CD14-positive monocyte (primary cell): ENCODE measurements around the gene RAB31. TPM values are rescaled to one million over a fixed set of nuclear protein-coding genes. Genes with fewer than 3 reads are reported as not detected.

ENCODE experiments used
- DNase-seq, 3 donors: peaks; one replicate each; pipeline ENCODE4 v3.0.0-alpha.2; 2011 to 2022
- H2AFZ ChIP-seq: 2 replicates; pipeline ENCODE4 v1.6.0; 2012; ENCODE audit warnings: mild to moderate bottlenecking, low read depth, low read length, inconsistent platforms; ENCODE audit not compliant: insufficient read depth, poor library complexity, severe bottlenecking
- H3K27ac ChIP-seq, 2 donors: 1 replicate in 1 of 2; 2 replicates in 1 of 2; pipeline ENCODE4 v1.5.1; 2012 to 2013; ENCODE audit warnings: low read length in 2 of 2, control low read depth in 1 of 2, inconsistent platforms in 1 of 2, low read depth in 1 of 2, mild to moderate bottlenecking in 1 of 2
- H3K27me3 ChIP-seq, 2 donors: one replicate each; pipeline versions ENCODE4 v1.6.0 to v1.6.1; 2011 to 2013; ENCODE audit warnings: low read length in 2 of 2; ENCODE audit not compliant: control insufficient read depth in 2 of 2, insufficient read depth in 2 of 2
- H3K36me3 ChIP-seq, 2 donors: replicated peaks in 1 of 2; 1 replicate in 1 of 2; 2 replicates in 1 of 2; pipeline versions ENCODE4 v1.5.1 to v1.6.1; 2012 to 2013; ENCODE audit warnings: low read length in 2 of 2, control low read depth in 1 of 2, inconsistent platforms in 1 of 2, mild to moderate bottlenecking in 1 of 2; ENCODE audit not compliant: insufficient read depth in 2 of 2, control insufficient read depth in 1 of 2
- H3K4me1 ChIP-seq, 2 donors: 1 replicate in 1 of 2; 2 replicates in 1 of 2; pipeline versions ENCODE4 v1.5.1 to v1.6.1; 2012 to 2013; ENCODE audit warnings: low read length in 2 of 2, control low read depth in 1 of 2, inconsistent platforms in 1 of 2, mild to moderate bottlenecking in 1 of 2, moderate library complexity in 1 of 2; ENCODE audit not compliant: insufficient read depth in 2 of 2, control insufficient read depth in 1 of 2
- H3K4me2 ChIP-seq: replicated peaks from 2 replicates; pipeline ENCODE3; 2012; ENCODE audit warnings: low read length, moderate library complexity, mild to moderate bottlenecking; ENCODE audit not compliant: poor library complexity, severe bottlenecking; ENCODE audit errors: extremely low read depth
- H3K4me3 ChIP-seq, 3 experiments: fragments of 200-600 bp in 1 of 3; sonication (generic) in 1 of 3; replicated peaks in 1 of 3; 1 replicate in 2 of 3; 2 replicates in 1 of 3; pipeline ENCODE4 v1.5.1; 2011 to 2013; ENCODE audit warnings: low read length in 3 of 3, mild to moderate bottlenecking in 3 of 3, control low read depth in 2 of 3, low read depth in 2 of 3, inconsistent platforms in 1 of 3, moderate library complexity in 1 of 3
- H3K79me2 ChIP-seq: 2 replicates; pipeline ENCODE4 v1.6.0; 2012; ENCODE audit warnings: mild to moderate bottlenecking, control low read depth, inconsistent platforms, low read length, moderate library complexity; ENCODE audit not compliant: insufficient read depth
- H3K9ac ChIP-seq: 2 replicates; pipeline ENCODE4 v1.6.0; 2017; ENCODE audit warnings: low read length, mild to moderate bottlenecking; ENCODE audit not compliant: insufficient read depth, poor library complexity, severe bottlenecking
- H3K9me3 ChIP-seq, 2 donors: replicated peaks in 1 of 2; 1 replicate in 1 of 2; 2 replicates in 1 of 2; pipeline versions ENCODE4 v1.5.1 to v1.6.1; 2012 to 2013; ENCODE audit warnings: low read length in 2 of 2, control low read depth in 1 of 2; ENCODE audit not compliant: control insufficient read depth in 1 of 2, insufficient read depth in 1 of 2
- H4K20me1 ChIP-seq: 2 replicates; pipeline ENCODE4 v1.6.0; 2012; ENCODE audit warnings: mild to moderate bottlenecking, low read length, control low read depth, moderate library complexity; ENCODE audit not compliant: insufficient read depth
- H3K27ac Mint-ChIP-seq, 7 donors: one replicate each; pipeline ENCODE4 v1.8.0; 2020; ENCODE audit warnings: mild to moderate bottlenecking in 7 of 7, mixed read lengths in 7 of 7, moderate library complexity in 6 of 7, inconsistent platforms in 2 of 7
- H3K27me3 Mint-ChIP-seq, 3 donors: one replicate each; pipeline ENCODE4 v1.8.0; 2021 to 2022; ENCODE audit warnings: low read depth in 3 of 3, mild to moderate bottlenecking in 3 of 3, mixed read lengths in 3 of 3, moderate library complexity in 3 of 3, inconsistent platforms in 1 of 3
- H3K36me3 Mint-ChIP-seq, 2 donors: one replicate each; pipeline ENCODE4 v1.8.0; 2020; ENCODE audit warnings: mixed read lengths in 2 of 2, inconsistent platforms in 1 of 2, mild to moderate bottlenecking in 1 of 2
- H3K4me1 Mint-ChIP-seq: one replicate; pipeline ENCODE4 v1.8.0; 2020; ENCODE audit warnings: mild to moderate bottlenecking, mixed read lengths
- H3K4me3 Mint-ChIP-seq, 2 donors: one replicate each; pipeline ENCODE4 v1.8.0; 2020; ENCODE audit warnings: mild to moderate bottlenecking in 2 of 2, mixed read lengths in 2 of 2, moderate library complexity in 1 of 2
- H3K9me3 Mint-ChIP-seq, 7 donors: one replicate each; pipeline ENCODE4 v1.8.0; 2020 to 2022; ENCODE audit warnings: mixed read lengths in 7 of 7, mild to moderate bottlenecking in 6 of 7, moderate library complexity in 6 of 7, inconsistent platforms in 2 of 7
- CTCF ChIP-seq: fragments of 200-600 bp; IDR thresholded peaks from one replicate; pipeline ENCODE4 v1.8.0; 2022; ENCODE audit warnings: antibody characterized with exemption, mild to moderate bottlenecking
- WGBS: methylation state at CpG from one replicate; pipeline ENCODE4 v1.1.5; 2013; ENCODE audit warnings: missing lambda C conversion rate; ENCODE audit not compliant: insufficient coverage; 5-methylcytosine and 5-hydroxymethylcytosine counted together
- intact Hi-C, 2 donors: fragments of 100-400 bp; cut with micrococcal nuclease; formaldehyde crosslinking; loops; one replicate each; pipeline versions ENCODE4 v1.15.0 to v1.15.1; 2023
- polyA plus RNA-seq, 3 donors: library from polyadenylated mRNA; depleted of rRNA in 1 of 3; unstranded in 2 of 3; stranded (reverse) in 1 of 3; fragments of 300-500 nt in 2 of 3; fragments of >200 nt in 1 of 3; fragmentation: Illumina TruSeq in 2 of 3; gene quantifications; 1 replicate in 2 of 3; 2 replicates in 1 of 3; pipeline ENCODE4 v1.2.3, GENCODE V29; 2012 to 2021

The RAB31 gene
- polyA plus RNA-seq, 3 donors: 106 to 367 (median 348) TPM

DNA sequence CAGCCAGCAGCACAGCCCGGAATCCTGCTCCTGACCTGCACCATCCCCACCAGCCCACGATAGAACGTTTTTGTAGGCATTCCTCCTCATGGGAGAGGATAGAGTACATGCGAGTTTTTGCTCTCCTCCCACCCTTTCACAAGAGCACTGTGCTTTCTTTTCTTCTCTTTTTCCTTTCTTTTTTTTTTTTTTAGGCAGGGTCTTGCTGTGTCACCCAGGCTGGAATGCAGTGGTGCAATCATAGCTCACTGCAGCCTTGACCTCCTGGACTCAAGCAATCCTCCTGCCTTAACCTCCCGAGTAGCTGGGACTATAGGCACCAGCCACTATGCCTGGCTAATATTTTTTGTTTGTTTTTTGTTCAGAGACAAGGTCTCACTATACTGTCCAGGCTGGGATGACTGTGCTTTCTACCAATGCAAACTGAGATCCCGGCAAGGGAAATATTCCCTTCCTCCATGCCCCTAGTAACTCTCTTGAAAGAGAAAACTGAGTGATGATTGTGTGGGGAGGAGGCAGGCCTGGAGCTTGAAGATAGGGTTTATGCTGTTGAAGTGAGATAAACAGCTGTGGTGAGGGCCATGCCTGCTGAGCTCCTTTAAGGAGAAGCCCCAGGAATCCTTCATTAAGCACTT lies 95.1 kb downstream of the RAB31 start:
- Histone ChIP-seq H3K4me3 (no peak overlapping the region), H3K27ac (peak overlapping the region in 1 of 2 donors; percentile 81), H4K20me1 (peaks cover 76% of the 10 kb centered on the region), H3K79me2 (peaks cover 90% of the 10 kb centered on the region), H3K27me3 (no peaks in the 10 kb centered on the region), H3K36me3 (peaks cover 14 to 60% of the 10 kb centered on the region in 2 donors), H3K4me1 (peaks cover 32 to 39% of the 10 kb centered on the region in 2 donors), H2AFZ (no peak overlapping the region), H3K9ac (no peak overlapping the region), H3K9me3 (no peaks in the 10 kb centered on the region), H3K4me2 (no peak overlapping the region)
- peaks cover 0 to 2% (median 0%) of the 10 kb centered on the region in 3 donors for H3K27me3 Mint-ChIP-seq
- peaks cover 0 to 3% (median 0%) of the 10 kb centered on the region in 7 donors for H3K9me3 Mint-ChIP-seq
- peak overlapping the region; percentile 65 to 91 (median 83) for H3K27ac Mint-ChIP-seq
- no CpG with 5 or more reads among the region's 6 CpGs for WGBS
- DNase-seq: no peak
- no peak for TF ChIP-seq CTCF
- intact Hi-C loops: loop anchor here in 1 of 2 donors (10.0 kb wide), 1 partner anchor 188 kb away; the partner anchor contains the start of gene PPP4R1
- peaks cover 46 to 67% of the 10 kb centered on the region in 2 donors for H3K36me3 Mint-ChIP-seq
- H3K4me1 Mint-ChIP-seq: peaks cover 38% of the 10 kb centered on the region
- H3K4me3 Mint-ChIP-seq: no peak overlapping the region

DNA sequence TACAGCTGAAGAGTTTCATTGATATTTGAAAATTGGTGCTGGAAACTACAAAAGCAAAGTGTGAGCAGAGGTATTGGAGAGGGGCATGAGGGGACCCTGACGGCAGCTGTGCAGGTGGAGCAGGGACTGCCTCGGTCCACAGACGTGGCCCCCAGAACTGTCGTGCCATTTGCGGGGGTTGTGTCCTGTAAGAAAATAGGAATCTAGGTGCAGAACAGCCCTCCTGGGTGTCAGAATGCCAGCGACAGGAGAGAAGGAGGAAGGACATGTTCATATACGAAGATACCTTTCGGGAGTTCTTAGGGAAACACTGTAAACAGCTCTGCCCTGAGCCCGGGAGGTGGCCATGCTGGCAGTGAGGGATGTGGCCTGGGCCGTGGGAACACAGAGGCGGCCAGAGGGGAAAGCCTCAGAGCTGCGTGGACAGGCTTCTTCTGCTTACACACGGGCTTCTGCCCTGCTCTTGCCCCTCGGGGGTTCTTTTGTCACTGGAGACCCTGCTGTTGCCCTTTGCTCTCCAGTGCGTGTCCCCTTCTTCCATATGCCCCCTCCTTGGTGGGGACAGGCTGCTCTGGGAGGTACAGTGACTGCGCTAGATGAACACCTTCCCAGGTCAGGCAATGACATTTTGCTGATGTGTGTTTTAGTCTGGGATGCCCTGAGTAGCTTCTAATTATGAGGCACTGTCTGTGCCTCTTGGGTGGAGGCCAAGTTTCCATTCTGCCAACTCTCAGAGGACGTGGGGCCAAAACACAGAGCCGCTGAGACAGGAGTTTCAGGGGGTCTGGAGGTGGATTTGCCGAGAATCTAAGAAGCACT lies 95.8 kb downstream of the RAB31 start:
- Histone ChIP-seq H3K36me3 (peaks cover 18 to 66% of the 10 kb centered on the region in 2 donors), H3K79me2 (peaks cover 90% of the 10 kb centered on the region), H3K9me3 (no peaks in the 10 kb centered on the region), H3K4me3 (no peak overlapping the region), H3K9ac (peak overlapping the region; percentile 29), H3K4me1 (peaks cover 28 to 31% of the 10 kb centered on the region in 2 donors), H4K20me1 (peaks cover 77% of the 10 kb centered on the region), H3K27ac (peak overlapping the region; percentile 38 to 81), H2AFZ (no peak overlapping the region), H3K27me3 (no peaks in the 10 kb centered on the region), H3K4me2 (peak overlapping the region; percentile 1)
- 90% methylated on average over 10 of the region's 19 CpGs for WGBS
- peak overlapping the region; percentile 76 to 91 (median 83) for H3K27ac Mint-ChIP-seq
- H3K4me1 Mint-ChIP-seq: peaks cover 33% of the 10 kb centered on the region
- no peak for TF ChIP-seq CTCF
- peak in 1 of 3 donors; percentile 21 for DNase-seq
- intact Hi-C loops: loop anchor here in 1 of 2 donors (10.0 kb wide), 1 partner anchor 189 kb away; the partner anchor contains the start of gene PPP4R1
- H3K4me3 Mint-ChIP-seq: peak overlapping the region in 1 of 2 donors; percentile 42
- H3K27me3 Mint-ChIP-seq: peaks cover 0 to 2% (median 0%) of the 10 kb centered on the region in 3 donors
- H3K36me3 Mint-ChIP-seq: peaks cover 48 to 74% of the 10 kb centered on the region in 2 donors
- peaks cover 0 to 3% (median 0%) of the 10 kb centered on the region in 7 donors for H3K9me3 Mint-ChIP-seq
